Activated naive CD8-positive, alpha-beta T cell treated with anti-CD3 and anti-CD28 coated beads, Interleukin-2, amount 10 ng/mL, durations not matched to agents 7 days and 5 days (primary cell): ENCODE results near the gene NUTF2. TPM values are rescaled to one million over a fixed set of nuclear protein-coding genes. Genes with fewer than 3 reads are reported as not detected.

ENCODE experiments used
- ATAC-seq: fragments of 150-1000 bp; cut with Tn5 transposase; one replicate; pipeline ENCODE4 v1.10.0; 2021; ENCODE audit warnings: low read depth, moderate library complexity
- POLR2A ChIA-PET: fragments of 350-600 bp; sonication (Branson Sonifier 250); formaldehyde crosslinking; loops from one replicate; lab custom pipeline; 2021; ENCODE audit warnings: antibody characterized with exemption; lab: Charles Lee
- DNase-seq: peaks from one replicate; pipeline ENCODE4 v3.0.0; 2021
- H3K27ac Mint-ChIP-seq: one replicate; pipeline ENCODE4 v1.8.0; 2022; ENCODE audit warnings: mild to moderate bottlenecking, mixed read lengths
- H3K27me3 Mint-ChIP-seq: one replicate; pipeline ENCODE4 v1.8.0; 2022; ENCODE audit warnings: mild to moderate bottlenecking, moderate library complexity, mixed read lengths
- H3K36me3 Mint-ChIP-seq: one replicate; pipeline ENCODE4 v1.8.0; 2021; ENCODE audit warnings: mild to moderate bottlenecking, mixed read lengths
- H3K4me1 Mint-ChIP-seq: one replicate; pipeline ENCODE4 v1.8.0; 2021; ENCODE audit warnings: mixed read lengths
- H3K4me3 Mint-ChIP-seq: one replicate; pipeline ENCODE4 v1.8.0; 2022; ENCODE audit warnings: mild to moderate bottlenecking, moderate library complexity, mixed read lengths
- H3K9me3 Mint-ChIP-seq: one replicate; pipeline ENCODE4 v1.8.0; 2021; ENCODE audit warnings: mixed read lengths
- total RNA-seq, 2 experiments: library from RNA; stranded (reverse); gene quantifications; one replicate each; pipeline ENCODE4 v1.2.3, GENCODE V29; 2021

Gene NUTF2
- total RNA-seq, 2 experiments from 2014 or later: 88.4 TPM

DNA sequence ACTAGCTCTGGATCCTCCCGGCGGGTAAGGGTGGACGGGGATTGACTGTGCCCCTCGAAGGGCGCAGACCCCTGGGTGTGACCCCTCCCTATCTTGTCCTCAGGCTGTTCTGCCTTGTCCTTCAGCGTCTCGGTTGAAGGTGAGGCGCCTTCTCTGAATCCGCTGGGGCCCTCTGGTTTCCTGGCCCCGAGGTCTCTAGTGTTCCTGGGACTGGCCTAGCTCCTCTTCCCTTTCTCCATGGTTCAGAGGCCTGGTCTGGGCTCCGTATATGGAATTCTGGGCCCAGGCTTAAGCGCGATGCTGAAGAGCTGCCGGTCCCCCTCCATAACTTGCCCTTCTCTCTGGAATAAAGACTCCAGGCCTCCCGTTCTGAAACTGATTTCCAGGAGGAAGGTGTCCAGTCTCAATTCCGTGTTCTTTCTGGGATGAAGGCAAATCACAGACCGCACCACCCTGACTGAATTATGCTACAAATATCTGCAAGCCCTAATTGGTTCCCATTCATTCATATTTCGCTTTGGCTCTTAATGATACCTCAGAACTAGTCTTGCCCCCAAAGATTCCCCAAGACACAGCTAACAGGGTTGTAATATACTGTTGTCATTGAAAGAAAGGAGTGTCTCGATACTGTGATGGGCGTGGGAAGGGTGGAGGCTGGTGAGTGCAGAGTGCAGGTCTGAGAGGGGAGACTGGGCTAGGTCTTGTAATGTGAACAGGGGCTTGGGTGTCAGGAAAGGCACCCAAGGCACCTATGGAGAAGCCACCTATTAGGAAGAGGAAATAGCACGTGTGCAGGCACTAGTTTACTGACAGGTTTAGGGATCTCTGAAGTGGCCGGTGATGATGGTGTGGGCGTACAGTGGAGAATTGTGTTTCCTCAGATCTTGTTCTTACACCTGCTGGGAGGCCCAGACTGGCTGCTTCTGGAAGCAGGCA, 27.0 kb downstream of the NUTF2 start:
- ATAC-seq (peak; percentile 23), DNase-seq (no peak)
- peak overlapping the region; percentile 89 for H3K4me3 Mint-ChIP-seq
- H3K36me3 Mint-ChIP-seq: peaks cover 8% of the 10 kb centered on the region
- POLR2A ChIA-PET: interaction anchor here (0.8 to 3.2 kb wide), 6 partner anchors 13 to 201 kb away, joined by 3 to 14 read pairs (median 4); partner anchors contain the start of genes CENPT and PSMB10
- no peaks in the 10 kb centered on the region for H3K27me3 Mint-ChIP-seq
- no peaks in the 10 kb centered on the region for H3K9me3 Mint-ChIP-seq
- peaks cover 24% of the 10 kb centered on the region for H3K4me1 Mint-ChIP-seq
- peak overlapping the region; percentile 92 for H3K27ac Mint-ChIP-seq

- Mint-ChIP-seq H3K27ac (no peak overlapping the region), H3K27me3 (no peaks in the 10 kb centered on the region), H3K36me3 (peaks cover 11% of the 10 kb centered on the region), H3K4me1 (peaks cover 24% of the 10 kb centered on the region), H3K9me3 (no peaks in the 10 kb centered on the region), H3K4me3 (peak overlapping the region; percentile 89)
- POLR2A ChIA-PET: interaction anchor here (1.3 to 1.8 kb wide), 2 partner anchors 12 to 26 kb away, joined by 3 to 10 read pairs; partner anchors contain the start of gene CENPT
- no peak for DNase-seq
- ATAC-seq: no peak
Observed at GRCh38 chr16:67874372-67874771, 27.6 kb downstream of the NUTF2 start.

DNA sequence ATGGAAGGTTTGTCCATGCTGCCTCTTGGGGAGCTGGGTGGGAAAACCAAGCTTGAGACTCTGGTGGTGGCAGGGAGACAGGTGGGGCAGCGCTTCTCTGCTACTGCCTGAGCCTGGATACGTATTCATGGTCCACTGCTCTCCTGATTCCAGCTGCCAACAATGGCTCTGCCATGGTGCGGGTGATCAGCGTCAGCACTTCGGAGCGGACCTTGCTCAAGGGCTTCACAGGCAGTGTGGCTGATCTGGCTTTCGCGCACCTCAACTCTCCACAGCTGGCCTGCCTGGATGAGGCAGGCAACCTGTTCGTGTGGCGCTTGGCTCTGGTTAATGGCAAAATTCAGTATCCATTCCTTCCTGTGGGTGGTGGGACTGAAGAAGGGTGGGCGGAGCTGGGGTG, 30.3 kb downstream of the NUTF2 start:
- POLR2A ChIA-PET: interaction anchor here (1.4 kb wide), 1 partner anchor 16 kb away, joined by 4 read pairs; the partner anchor contains the start of gene PSKH1
- no peak for ATAC-seq
- no peaks in the 10 kb centered on the region for H3K27me3 Mint-ChIP-seq

GRCh38 chr16:67878232-67878631, 31.5 kb downstream of the NUTF2 start:
- H3K27me3 Mint-ChIP-seq: no peaks in the 10 kb centered on the region
- H3K36me3 Mint-ChIP-seq: peaks cover 13% of the 10 kb centered on the region
- ATAC-seq (no peak), DNase-seq (no peak)
- H3K9me3 Mint-ChIP-seq: no peaks in the 10 kb centered on the region
- H3K27ac Mint-ChIP-seq: no peak overlapping the region
- H3K4me1 Mint-ChIP-seq: peaks cover 24% of the 10 kb centered on the region
- no peak overlapping the region for H3K4me3 Mint-ChIP-seq
- POLR2A ChIA-PET: no interaction called here

More for the DNA sequence above, 30.3 kb downstream of the NUTF2 start:
- H3K27ac Mint-ChIP-seq: no peak overlapping the region
- peaks cover 9% of the 10 kb centered on the region for H3K36me3 Mint-ChIP-seq
- H3K9me3 Mint-ChIP-seq: no peaks in the 10 kb centered on the region
- H3K4me1 Mint-ChIP-seq: peaks cover 24% of the 10 kb centered on the region
- no peak overlapping the region for H3K4me3 Mint-ChIP-seq
- DNase-seq: no peak

DNA sequence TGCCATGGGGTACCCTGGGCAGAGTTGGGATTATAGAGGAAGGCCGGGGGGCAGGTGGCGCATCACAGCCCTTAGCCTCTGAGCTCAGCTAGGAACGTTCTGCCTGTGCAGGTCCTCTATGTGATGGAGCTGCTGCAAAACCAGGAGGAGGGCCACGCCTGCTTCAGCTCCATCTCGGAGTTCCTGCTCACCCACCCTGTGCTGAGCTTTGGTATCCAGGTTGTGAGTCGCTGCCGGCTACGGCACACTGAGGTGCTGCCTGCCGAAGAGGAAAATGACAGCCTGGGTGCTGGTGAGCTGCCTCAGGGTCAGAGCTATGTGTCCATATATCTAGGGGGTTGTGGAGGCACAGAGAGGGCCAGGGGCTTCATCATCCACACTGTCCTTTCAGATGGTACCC, 32.1 kb downstream of the NUTF2 start:
- POLR2A ChIA-PET: interaction anchor here (1.1 kb wide), 1 partner anchor 57 kb away, joined by 3 read pairs; no protein-coding TSS in a partner anchor
- Mint-ChIP-seq H3K4me1 (peaks cover 24% of the 10 kb centered on the region), H3K36me3 (peaks cover 18% of the 10 kb centered on the region), H3K4me3 (no peak overlapping the region), H3K27me3 (no peaks in the 10 kb centered on the region), H3K27ac (no peak overlapping the region), H3K9me3 (no peaks in the 10 kb centered on the region)
- DNase-seq (no peak), ATAC-seq (no peak)

- POLR2A ChIA-PET: interaction anchor here (1.1 kb wide), 1 partner anchor 57 kb away, joined by 3 read pairs; no protein-coding TSS in a partner anchor
- DNase-seq: no peak
- Mint-ChIP-seq H3K4me1 (peaks cover 18% of the 10 kb centered on the region), H3K27ac (no peak overlapping the region), H3K9me3 (no peaks in the 10 kb centered on the region), H3K4me3 (no peak overlapping the region), H3K36me3 (peaks cover 19% of the 10 kb centered on the region), H3K27me3 (no peaks in the 10 kb centered on the region)
- no peak for ATAC-seq
Observed at GRCh38 chr16:67879462-67879861, 32.7 kb downstream of the NUTF2 start.

DNA sequence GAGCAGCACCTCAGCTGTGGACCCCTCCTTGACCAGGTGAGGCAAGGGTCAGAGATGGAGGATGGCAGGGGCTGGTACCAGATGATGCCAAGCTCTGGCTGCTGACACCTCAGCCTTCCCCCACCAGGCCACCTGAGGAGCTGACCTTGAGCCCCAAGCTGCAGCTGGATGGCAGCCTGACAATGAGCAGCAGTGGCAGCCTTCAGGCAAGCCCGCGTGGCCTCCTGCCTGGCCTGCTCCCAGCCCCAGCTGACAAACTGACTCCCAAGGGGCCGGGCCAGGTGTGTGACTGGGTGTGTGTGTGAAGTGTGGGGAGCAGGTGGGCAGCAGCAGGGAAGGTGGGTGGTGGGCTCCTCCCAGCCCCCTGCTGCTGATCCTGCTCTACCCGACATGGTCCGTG, 33.2 kb downstream of the NUTF2 start:
- POLR2A ChIA-PET: interaction anchor here (1.1 kb wide), 1 partner anchor 56 kb away, joined by 3 read pairs; no protein-coding TSS in a partner anchor
- no peaks in the 10 kb centered on the region for H3K9me3 Mint-ChIP-seq
- peaks cover 13% of the 10 kb centered on the region for H3K4me1 Mint-ChIP-seq
- no peak overlapping the region for H3K4me3 Mint-ChIP-seq
- DNase-seq (no peak), ATAC-seq (no peak)
- H3K36me3 Mint-ChIP-seq: peaks cover 20% of the 10 kb centered on the region
- no peaks in the 10 kb centered on the region for H3K27me3 Mint-ChIP-seq
- no peak overlapping the region for H3K27ac Mint-ChIP-seq

- Mint-ChIP-seq H3K4me3 (no peak overlapping the region), H3K27me3 (no peaks in the 10 kb centered on the region), H3K4me1 (peaks cover 6% of the 10 kb centered on the region), H3K9me3 (no peaks in the 10 kb centered on the region), H3K36me3 (peaks cover 20% of the 10 kb centered on the region), H3K27ac (no peak overlapping the region)
- ATAC-seq: no peak
- no peak for DNase-seq
- POLR2A ChIA-PET: no interaction called here
Observed at GRCh38 chr16:67880584-67880983, 33.9 kb downstream of the NUTF2 start.

GRCh38 chr16:67881621-67882161, 35.0 kb downstream of the NUTF2 start:
- Mint-ChIP-seq H3K36me3 (peaks cover 18% of the 10 kb centered on the region), H3K4me1 (peaks cover 3% of the 10 kb centered on the region), H3K9me3 (no peaks in the 10 kb centered on the region), H3K4me3 (no peak overlapping the region), H3K27ac (no peak overlapping the region), H3K27me3 (no peaks in the 10 kb centered on the region)
- DNase-seq: no peak
- ATAC-seq: no peak
- POLR2A ChIA-PET: no interaction called here

DNA sequence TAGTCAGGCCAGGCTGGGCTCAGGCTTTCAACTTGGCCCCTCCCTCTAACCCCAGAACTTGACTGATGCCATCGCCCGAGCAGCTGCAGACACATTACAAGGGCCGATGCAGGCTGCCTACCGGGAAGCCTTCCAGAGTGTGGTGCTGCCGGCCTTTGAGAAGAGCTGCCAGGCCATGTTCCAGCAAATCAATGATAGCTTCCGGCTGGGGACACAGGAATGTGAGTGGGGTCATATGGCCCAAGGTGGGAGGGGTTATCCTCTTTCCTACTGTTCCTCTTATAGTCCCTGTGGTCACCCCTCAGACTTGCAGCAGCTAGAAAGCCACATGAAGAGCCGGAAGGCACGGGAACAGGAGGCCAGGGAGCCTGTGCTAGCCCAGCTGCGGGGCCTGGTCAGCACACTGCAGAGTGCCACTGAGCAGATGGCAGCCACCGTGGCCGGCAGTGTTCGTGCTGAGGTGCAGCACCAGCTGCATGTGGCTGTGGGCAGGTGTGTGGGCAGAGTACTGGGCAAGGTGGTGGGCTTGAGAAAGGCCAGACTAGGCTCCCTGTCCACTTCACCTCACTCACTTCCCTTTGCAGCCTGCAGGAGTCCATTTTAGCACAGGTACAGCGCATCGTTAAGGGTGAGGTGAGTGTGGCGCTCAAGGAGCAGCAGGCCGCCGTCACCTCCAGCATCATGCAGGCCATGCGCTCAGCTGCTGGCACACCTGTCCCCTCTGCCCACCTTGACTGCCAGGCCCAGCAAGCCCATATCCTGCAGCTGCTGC, 35.8 kb downstream of the NUTF2 start:
- peaks cover 3% of the 10 kb centered on the region for H3K4me1 Mint-ChIP-seq
- ATAC-seq: no peak
- no peaks in the 10 kb centered on the region for H3K9me3 Mint-ChIP-seq
- H3K27ac Mint-ChIP-seq: no peak overlapping the region
- H3K36me3 Mint-ChIP-seq: peaks cover 15% of the 10 kb centered on the region
- DNase-seq: no peak
- H3K27me3 Mint-ChIP-seq: no peaks in the 10 kb centered on the region
- no peak overlapping the region for H3K4me3 Mint-ChIP-seq
- POLR2A ChIA-PET: interaction anchor here (1.1 kb wide), 1 partner anchor 54 kb away, joined by 3 read pairs; the partner anchor contains the start of gene PSMB10

DNA sequence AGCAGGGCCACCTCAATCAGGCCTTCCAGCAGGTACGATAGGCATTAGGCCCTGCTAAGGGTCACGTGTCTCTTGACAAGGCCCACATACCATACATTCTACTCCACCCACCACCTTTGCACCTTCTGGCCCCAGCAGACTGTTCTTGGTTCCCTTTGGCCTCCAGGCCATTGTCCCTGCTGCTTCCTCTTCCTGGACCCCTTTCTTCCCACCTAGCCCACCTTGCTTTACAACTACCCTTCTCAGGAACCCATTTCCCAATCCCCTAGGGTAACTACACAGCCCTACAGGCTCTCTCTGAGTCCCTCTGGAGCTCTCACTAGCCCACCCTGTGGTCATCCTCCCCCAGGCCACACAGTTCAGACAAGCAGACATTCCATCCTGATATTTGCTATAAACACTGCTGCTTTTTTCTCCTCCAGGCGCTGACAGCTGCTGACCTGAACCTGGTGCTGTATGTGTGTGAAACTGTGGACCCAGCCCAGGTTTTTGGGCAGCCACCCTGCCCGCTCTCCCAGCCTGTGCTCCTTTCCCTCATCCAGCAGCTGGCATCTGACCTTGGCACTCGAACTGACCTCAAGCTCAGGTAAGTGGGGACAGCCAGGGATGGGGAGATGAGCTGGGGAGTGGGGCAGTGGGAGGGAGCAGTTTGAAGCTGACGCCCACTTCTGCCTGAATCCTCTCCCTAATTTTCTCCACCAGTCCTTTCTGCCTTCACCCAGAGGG, 36.6 kb downstream of the NUTF2 start:
- no peak for DNase-seq
- no peak overlapping the region for H3K27ac Mint-ChIP-seq
- no peaks in the 10 kb centered on the region for H3K9me3 Mint-ChIP-seq
- H3K4me3 Mint-ChIP-seq: no peak overlapping the region
- H3K27me3 Mint-ChIP-seq: no peaks in the 10 kb centered on the region
- H3K4me1 Mint-ChIP-seq: peaks cover 3% of the 10 kb centered on the region
- peaks cover 15% of the 10 kb centered on the region for H3K36me3 Mint-ChIP-seq
- ATAC-seq: peak; percentile 9
- POLR2A ChIA-PET: interaction anchor here (1.0 to 1.2 kb wide), 3 partner anchors 45 to 58 kb away, joined by 3 to 6 read pairs (median 3); partner anchors contain the start of gene PSMB10

- Mint-ChIP-seq H3K4me3 (no peak overlapping the region), H3K27ac (no peak overlapping the region), H3K4me1 (peaks cover 3% of the 10 kb centered on the region), H3K36me3 (peaks cover 12% of the 10 kb centered on the region), H3K27me3 (no peaks in the 10 kb centered on the region), H3K9me3 (no peaks in the 10 kb centered on the region)
- ATAC-seq (peak; percentile 71), DNase-seq (peak; percentile 84)
- POLR2A ChIA-PET: interaction anchor here (1.0 to 1.2 kb wide), 3 partner anchors 45 to 57 kb away, joined by 3 to 6 read pairs (median 3); partner anchors contain the start of gene PSMB10
Observed at GRCh38 chr16:67883872-67884261, 37.1 kb downstream of the NUTF2 start.
